Activated T-helper 1 cell treated with anti-CD3 and anti-CD28 coated beads, Interleukin-12 subunit alpha, Interleukin-12 subunit beta, Interleukin-2, Interleukin-4 antibody, amounts not matched to agents 30 ng/mL and 10 ng/mL and 1 ng/mL, durations not matched to agents 14 hours and 24 hours and 36 hours (primary cell): ENCODE measurements around the gene WNT2B. TPM values are rescaled to one million over a fixed set of nuclear protein-coding genes. Genes with fewer than 3 reads are reported as not detected.

Experiments used
- DNase-seq: peaks from one replicate; pipeline ENCODE4 v3.0.0; 2021; ENCODE audit warnings: low spot score
- H3K27ac Mint-ChIP-seq: one replicate; pipeline ENCODE4 v1.8.0; 2021; ENCODE audit warnings: mild to moderate bottlenecking, mixed read lengths
- H3K27me3 Mint-ChIP-seq: one replicate; pipeline ENCODE4 v1.8.0; 2022; ENCODE audit warnings: mild to moderate bottlenecking, moderate library complexity, mixed read lengths; ENCODE audit not compliant: insufficient read depth
- H3K36me3 Mint-ChIP-seq: one replicate; pipeline ENCODE4 v1.8.0; 2021; ENCODE audit warnings: low read depth, mixed read lengths
- H3K4me1 Mint-ChIP-seq: one replicate; pipeline ENCODE4 v1.8.0; 2021; ENCODE audit warnings: low read depth, mixed read lengths
- H3K4me3 Mint-ChIP-seq: one replicate; pipeline ENCODE4 v1.8.0; 2021; ENCODE audit warnings: mild to moderate bottlenecking, moderate library complexity, mixed read lengths
- H3K9me3 Mint-ChIP-seq: one replicate; pipeline ENCODE4 v1.8.0; 2021; ENCODE audit warnings: mixed read lengths
- intact Hi-C: fragments of 100-400 bp; cut with micrococcal nuclease; formaldehyde crosslinking; loops from one replicate; pipeline ENCODE4 v1.15.1; 2024
- total RNA-seq: library from RNA; stranded (reverse); gene quantifications from 2 replicates; pipeline ENCODE4 v1.2.3, GENCODE V29; 2022

Gene WNT2B
- total RNA-seq, 1 donor from 2014 or later, result 0.05 TPM

- Mint-ChIP-seq H3K4me1 (peaks cover under 1% of the 10 kb centered on the region), H3K27ac (no peak overlapping the region), H3K27me3 (peaks cover 59% of the 10 kb centered on the region), H3K36me3 (peaks cover 1% of the 10 kb centered on the region), H3K4me3 (no peak overlapping the region), H3K9me3 (no peaks in the 10 kb centered on the region)
- no peak for DNase-seq
- intact Hi-C loops, result loop anchor here (10.0 kb wide), 1 partner anchor 168 kb away; the partner anchor contains the start of gene MOV10
These were observed 2.0 kb upstream of the WNT2B start for GRCh38 chr1:112506731-112507130.

GRCh38 chr1:112507336-112507735 is 1.4 kb upstream of the WNT2B start:
- Mint-ChIP-seq H3K36me3 (peaks cover 1% of the 10 kb centered on the region), H3K27ac (no peak overlapping the region), H3K4me1 (no peaks in the 10 kb centered on the region), H3K4me3 (peak overlapping the region; percentile 79), H3K9me3 (no peaks in the 10 kb centered on the region), H3K27me3 (peaks cover 62% of the 10 kb centered on the region)
- intact Hi-C loops, result loop anchor here (10.0 kb wide), 1 partner anchor 167 kb away; the partner anchor contains the start of gene MOV10
- DNase-seq, result no peak

- Mint-ChIP-seq H3K27ac (no peak overlapping the region), H3K27me3 (peaks cover 56% of the 10 kb centered on the region), H3K36me3 (peaks cover 1% of the 10 kb centered on the region), H3K4me3 (peak overlapping the region; percentile 79), H3K9me3 (no peaks in the 10 kb centered on the region), H3K4me1 (no peaks in the 10 kb centered on the region)
- intact Hi-C loops, result loop anchor here (10.0 kb wide), 1 partner anchor 167 kb away; the partner anchor contains the start of gene MOV10
- DNase-seq, result no peak
These were observed 866 bp upstream of the WNT2B start for GRCh38 chr1:112507921-112508277.

- no peaks in the 10 kb centered on the region for H3K9me3 Mint-ChIP-seq
- H3K27ac Mint-ChIP-seq, result no peak overlapping the region
- peaks cover 1% of the 10 kb centered on the region for H3K36me3 Mint-ChIP-seq
- H3K4me3 Mint-ChIP-seq, result peak overlapping the region; percentile 64
- H3K4me1 Mint-ChIP-seq, result no peaks in the 10 kb centered on the region
- H3K27me3 Mint-ChIP-seq, result peaks cover 46% of the 10 kb centered on the region
- no peak for DNase-seq
- intact Hi-C loops, result loop anchor here (10.0 kb wide), 1 partner anchor 166 kb away; the partner anchor contains the start of gene MOV10
These were observed 367 bp downstream of the WNT2B start for GRCh38 chr1:112509005-112509659.

- H3K27me3 Mint-ChIP-seq, result peaks cover 44% of the 10 kb centered on the region
- no peak overlapping the region for H3K27ac Mint-ChIP-seq
- peak overlapping the region; percentile 64 for H3K4me3 Mint-ChIP-seq
- intact Hi-C loops, result loop anchor here (10.0 kb wide), 1 partner anchor 165 kb away; the partner anchor contains the start of gene MOV10
- H3K9me3 Mint-ChIP-seq, result no peaks in the 10 kb centered on the region
- H3K36me3 Mint-ChIP-seq, result peaks cover 1% of the 10 kb centered on the region
- DNase-seq, result no peak
- no peaks in the 10 kb centered on the region for H3K4me1 Mint-ChIP-seq
These were observed 954 bp downstream of the WNT2B start for GRCh38 chr1:112509660-112510178.

GRCh38 chr1:112510340-112510739 is 1.6 kb downstream of the WNT2B start:
- peaks cover 40% of the 10 kb centered on the region for H3K27me3 Mint-ChIP-seq
- DNase-seq, result no peak
- peaks cover 1% of the 10 kb centered on the region for H3K36me3 Mint-ChIP-seq
- intact Hi-C loops, result no loop called here
- H3K4me1 Mint-ChIP-seq, result no peaks in the 10 kb centered on the region
- no peaks in the 10 kb centered on the region for H3K9me3 Mint-ChIP-seq
- peak overlapping the region; percentile 63 for H3K4me3 Mint-ChIP-seq
- H3K27ac Mint-ChIP-seq, result no peak overlapping the region

GRCh38 chr1:112511897-112512296 is 3.1 kb downstream of the WNT2B start:
- Mint-ChIP-seq H3K36me3 (peaks cover 1% of the 10 kb centered on the region), H3K4me1 (no peaks in the 10 kb centered on the region), H3K27me3 (peaks cover 35% of the 10 kb centered on the region), H3K9me3 (no peaks in the 10 kb centered on the region), H3K4me3 (no peak overlapping the region), H3K27ac (no peak overlapping the region)
- intact Hi-C loops, result no loop called here
- no peak for DNase-seq

- intact Hi-C loops, result no loop called here
- Mint-ChIP-seq H3K27me3 (peaks cover 25% of the 10 kb centered on the region), H3K9me3 (no peaks in the 10 kb centered on the region), H3K4me3 (no peak overlapping the region), H3K4me1 (no peaks in the 10 kb centered on the region), H3K27ac (no peak overlapping the region), H3K36me3 (peaks cover 1% of the 10 kb centered on the region)
- no peak for DNase-seq
These were observed 4.5 kb downstream of the WNT2B start for GRCh38 chr1:112513112-112513870.

- no peaks in the 10 kb centered on the region for H3K9me3 Mint-ChIP-seq
- peaks cover 22% of the 10 kb centered on the region for H3K27me3 Mint-ChIP-seq
- intact Hi-C loops, result no loop called here
- peaks cover 1% of the 10 kb centered on the region for H3K36me3 Mint-ChIP-seq
- no peak overlapping the region for H3K27ac Mint-ChIP-seq
- no peak for DNase-seq
- no peaks in the 10 kb centered on the region for H3K4me1 Mint-ChIP-seq
- H3K4me3 Mint-ChIP-seq, result no peak overlapping the region
These were observed 6.1 kb downstream of the WNT2B start for GRCh38 chr1:112514901-112515300.

GRCh38 chr1:112515311-112516009 is 6.7 kb downstream of the WNT2B start:
- H3K27ac Mint-ChIP-seq, result no peak overlapping the region
- no peak overlapping the region for H3K4me3 Mint-ChIP-seq
- no peaks in the 10 kb centered on the region for H3K4me1 Mint-ChIP-seq
- no peaks in the 10 kb centered on the region for H3K36me3 Mint-ChIP-seq
- H3K27me3 Mint-ChIP-seq, result peaks cover 16% of the 10 kb centered on the region
- intact Hi-C loops, result no loop called here
- no peaks in the 10 kb centered on the region for H3K9me3 Mint-ChIP-seq
- no peak for DNase-seq

GRCh38 chr1:112516141-112516540 is 7.4 kb downstream of the WNT2B start:
- Mint-ChIP-seq H3K4me3 (no peak overlapping the region), H3K27ac (no peak overlapping the region), H3K27me3 (peaks cover 11% of the 10 kb centered on the region), H3K4me1 (no peaks in the 10 kb centered on the region), H3K36me3 (no peaks in the 10 kb centered on the region), H3K9me3 (no peaks in the 10 kb centered on the region)
- no peak for DNase-seq
- intact Hi-C loops, result no loop called here

- Mint-ChIP-seq H3K4me3 (no peak overlapping the region), H3K36me3 (no peaks in the 10 kb centered on the region), H3K27me3 (peaks cover 5% of the 10 kb centered on the region), H3K9me3 (no peaks in the 10 kb centered on the region), H3K27ac (no peak overlapping the region), H3K4me1 (no peaks in the 10 kb centered on the region)
- DNase-seq, result no peak
- intact Hi-C loops, result no loop called here
These were observed 8.5 kb downstream of the WNT2B start for GRCh38 chr1:112517231-112517630.
